Neural cell (in vitro differentiated cells): Measurements from ENCODE around the gene PAQR9. TPM values are rescaled to one million over a fixed set of nuclear protein-coding genes. Genes with fewer than 3 reads are reported as not detected.
A peak's percentile ranks its signal among the peaks of the same experiment; 100 is the strongest.

Experiments
- H2AFZ ChIP-seq: fragments of 200-600, 300-800 bp; sonication (generic), shearing (Covaris generic); 2 replicates; pipeline ENCODE4 v1.6.0; 2014; ENCODE audit warnings: low read depth, mild to moderate bottlenecking, antibody characterized with exemption, low read length, moderate library complexity
- H3F3A ChIP-seq: fragments of 200-600 bp; shearing (Covaris generic); 2 replicates; pipeline ENCODE4 v1.6.1; 2016; ENCODE audit warnings: mild to moderate bottlenecking, moderate library complexity, mixed read lengths, antibody characterized with exemption, low read length; ENCODE audit not compliant: insufficient read depth, poor library complexity, severe bottlenecking
- H3K27ac ChIP-seq: fragments of 200-600, 300-800 bp; sonication (generic), shearing (Covaris generic); 2 replicates; pipeline ENCODE4 v1.5.1; 2014; ENCODE audit warnings: mild to moderate bottlenecking, low read length, moderate library complexity
- H3K27me3 ChIP-seq: fragments of 300-800, 200-600 bp; sonication (generic), shearing (Covaris generic); 2 replicates; pipeline ENCODE4 v1.6.0; 2014; ENCODE audit warnings: mild to moderate bottlenecking, low read depth, low read length, moderate library complexity; ENCODE audit not compliant: insufficient read depth
- H3K36me3 ChIP-seq: fragments of 300-800, 200-600 bp; sonication (generic), shearing (Covaris generic); 2 replicates; pipeline ENCODE4 v1.5.1; 2014; ENCODE audit warnings: mild to moderate bottlenecking, antibody characterized with exemption, low read length, moderate library complexity; ENCODE audit not compliant: insufficient read depth
- H3K4me2 ChIP-seq: fragments of 300-800, 200-600 bp; sonication (generic), shearing (Covaris generic); 2 replicates; pipeline ENCODE4 v1.6.0; 2014; ENCODE audit warnings: mild to moderate bottlenecking, low read length
- H3K4me3 ChIP-seq: fragments of 300-800, 200-600 bp; sonication (generic), shearing (Covaris generic); 2 replicates; pipeline ENCODE4 v1.5.1; 2014; ENCODE audit warnings: mild to moderate bottlenecking, low read length, moderate library complexity
- H3K79me2 ChIP-seq: fragments of 200-600 bp; shearing (Covaris generic); replicated peaks from 2 replicates; pipeline ENCODE4 v1.6.0; 2014; ENCODE audit warnings: mild to moderate bottlenecking, low read length, moderate library complexity; ENCODE audit not compliant: insufficient read depth
- H3K9ac ChIP-seq: fragments of 300-800, 200-600 bp; sonication (generic), shearing (Covaris generic); 2 replicates; pipeline ENCODE4 v1.6.1; 2016; ENCODE audit warnings: mild to moderate bottlenecking, low read length, mixed read lengths
- H3K9me2 ChIP-seq: fragments of 200-600 bp; shearing (Covaris generic); 2 replicates; pipeline ENCODE4 v1.6.1; 2016; ENCODE audit warnings: mild to moderate bottlenecking, low read length, mixed read lengths; ENCODE audit not compliant: insufficient read depth
- H3K9me3 ChIP-seq: fragments of 200-600, 300-800 bp; sonication (generic), shearing (Covaris generic); 2 replicates; pipeline ENCODE4 v1.6.1; 2016; ENCODE audit warnings: mild to moderate bottlenecking, mixed run types, low read length, moderate library complexity, mixed read lengths
- H4K20me1 ChIP-seq: fragments of 200-600 bp; shearing (Covaris generic); 2 replicates; pipeline ENCODE4 v1.6.1; 2016; ENCODE audit warnings: mild to moderate bottlenecking, mixed run types; ENCODE audit not compliant: insufficient read depth
- CTCF ChIP-seq: fragments of 450-650 bp; IDR thresholded peaks from 2 replicates; pipeline ENCODE4 v1.5.1; 2014; ENCODE audit warnings: antibody characterized with exemption, mild to moderate bottlenecking, moderate library complexity; ENCODE audit not compliant: poor library complexity, severe bottlenecking
- EP300 ChIP-seq: fragments of 450-650 bp; conservative IDR thresholded peaks from 2 replicates; pipeline ENCODE4 v1.6.1; 2014; ENCODE audit warnings: antibody characterized with exemption, mild to moderate bottlenecking, moderate library complexity; ENCODE audit not compliant: poor library complexity, severe bottlenecking
- EZH2 ChIP-seq: fragments of 200-600, 300-800 bp; shearing (Covaris generic), sonication (generic); IDR thresholded peaks from 2 replicates; pipeline ENCODE4 v1.6.1; 2014; ENCODE audit warnings: antibody characterized with exemption, low read length, borderline replicate concordance, mild to moderate bottlenecking; ENCODE audit not compliant: insufficient read depth, poor library complexity, severe bottlenecking
- MXI1 ChIP-seq: fragments of 450-650 bp; conservative IDR thresholded peaks from 2 replicates; pipeline ENCODE4 v1.6.1; 2014; ENCODE audit warnings: antibody characterized with exemption, mild to moderate bottlenecking; ENCODE audit not compliant: poor library complexity, severe bottlenecking
- POLR2AphosphoS5 ChIP-seq: IDR thresholded peaks from 2 replicates; pipeline ENCODE4 v1.6.1; 2012
- RAD21 ChIP-seq: fragments of 450-650 bp; conservative IDR thresholded peaks from 2 replicates; pipeline ENCODE4 v1.6.1; 2014; ENCODE audit warnings: antibody characterized with exemption, mild to moderate bottlenecking, moderate library complexity
- REST ChIP-seq: IDR thresholded peaks from 2 replicates; pipeline ENCODE4 v1.6.1; 2012; ENCODE audit warnings: borderline replicate concordance
- SMC3 ChIP-seq: fragments of 450-650 bp; conservative IDR thresholded peaks from 2 replicates; pipeline ENCODE4 v1.6.1; 2014; ENCODE audit warnings: antibody characterized with exemption, mild to moderate bottlenecking, moderate library complexity; ENCODE audit not compliant: poor library complexity
- TAF1 ChIP-seq: IDR thresholded peaks from 2 replicates; pipeline ENCODE4 v1.6.1; 2012; ENCODE audit warnings: low read depth
- polyA plus RNA-seq: library from polyadenylated mRNA; depleted of rRNA; stranded (reverse); fragments of >200 nt; gene quantifications from 2 replicates; pipeline ENCODE4 v1.2.3, GENCODE V29; 2014

The PAQR9 gene
- polyA plus RNA-seq, 1 donor from 2014 or later: 0.24 TPM

- no peaks in the 10 kb centered on the region for H3F3A ChIP-seq
- no peaks in the 10 kb centered on the region for H3K9me3 ChIP-seq
- no peak overlapping the region for H3K27ac ChIP-seq
- no peaks in the 10 kb centered on the region for H4K20me1 ChIP-seq
- TF ChIP-seq TAF1: no peak
- peak; percentile 88 for TF ChIP-seq RAD21
- peak; percentile 90 for TF ChIP-seq CTCF
- TF ChIP-seq REST: no peak
- TF ChIP-seq SMC3: peak; percentile 89
- H3K4me2 ChIP-seq: no peak overlapping the region
- H3K36me3 ChIP-seq: no peaks in the 10 kb centered on the region
- H3K79me2 ChIP-seq: no peaks in the 10 kb centered on the region
- no peak overlapping the region for H3K4me3 ChIP-seq
- H3K9me2 ChIP-seq: no peaks in the 10 kb centered on the region
- no peak overlapping the region for H3K9ac ChIP-seq
- H2AFZ ChIP-seq: no peak overlapping the region
- no peaks in the 10 kb centered on the region for H3K27me3 ChIP-seq
Measured at GRCh38 chr3:142993958-142994442, 30.5 kb upstream of the PAQR9 start.

- no peaks in the 10 kb centered on the region for H3K79me2 ChIP-seq
- H3K9me3 ChIP-seq: no peaks in the 10 kb centered on the region
- no peak for TF ChIP-seq POLR2AphosphoS5
- TF ChIP-seq MXI1: no peak
- no peak for TF ChIP-seq RAD21
- TF ChIP-seq CTCF: no peak
- no peak for TF ChIP-seq EZH2
- TF ChIP-seq SMC3: no peak
- no peak for TF ChIP-seq REST
- no peak for TF ChIP-seq EP300
- no peak for TF ChIP-seq TAF1
- no peaks in the 10 kb centered on the region for H3K9me2 ChIP-seq
- no peak overlapping the region for H3K9ac ChIP-seq
- H2AFZ ChIP-seq: no peak overlapping the region
- H3K27ac ChIP-seq: no peak overlapping the region
- no peak overlapping the region for H3K4me3 ChIP-seq
- H3K36me3 ChIP-seq: no peaks in the 10 kb centered on the region
- H4K20me1 ChIP-seq: no peaks in the 10 kb centered on the region
- no peaks in the 10 kb centered on the region for H3F3A ChIP-seq
- no peaks in the 10 kb centered on the region for H3K27me3 ChIP-seq
- no peak overlapping the region for H3K4me2 ChIP-seq
Measured at GRCh38 chr3:142992323-142992722, 28.8 kb upstream of the PAQR9 start.
